Stimulated activated CD8-positive, alpha-beta memory T cell treated with anti-CD3 and anti-CD28 coated beads, Interleukin-4, amount 100 ng/mL, for 48 hours (primary cell): ENCODE results near the gene TET2.

Experiments
- DNase-seq: peaks from one replicate; pipeline ENCODE4 v3.0.0-alpha.2; 2020

Gene TET2

GRCh38 chr4:105186701-105187161, 40.1 kb downstream of the TET2 start:
- no peak for DNase-seq

- DNase-seq: no peak
Observed at GRCh38 chr4:105189855-105190650, 43.4 kb downstream of the TET2 start.

GRCh38 chr4:105191621-105192210, 45.0 kb downstream of the TET2 start:
- no peak for DNase-seq

GRCh38 chr4:105192474-105192873, 45.8 kb downstream of the TET2 start:
- DNase-seq: no peak

- no peak for DNase-seq
Observed at GRCh38 chr4:105192910-105193309, 46.2 kb downstream of the TET2 start.

GRCh38 chr4:105193536-105193935, 46.9 kb downstream of the TET2 start:
- no peak for DNase-seq

GRCh38 chr4:105194328-105195231, 47.9 kb downstream of the TET2 start:
- DNase-seq: no peak

- DNase-seq: no peak
Observed at GRCh38 chr4:105196523-105197145, 50.0 kb downstream of the TET2 start.

- no peak for DNase-seq
Observed at GRCh38 chr4:105197777-105198176, 51.1 kb downstream of the TET2 start.

- DNase-seq: no peak
Observed at GRCh38 chr4:105198541-105198940, 51.9 kb downstream of the TET2 start.

- DNase-seq: no peak
Observed at GRCh38 chr4:105206214-105206613, 59.5 kb downstream of the TET2 start.

- DNase-seq: no peak
Observed at GRCh38 chr4:105207386-105207785, 60.7 kb downstream of the TET2 start.

- DNase-seq: no peak
Observed at GRCh38 chr4:105208561-105208960, 61.9 kb downstream of the TET2 start.

GRCh38 chr4:105210916-105211315, 64.2 kb downstream of the TET2 start:
- DNase-seq: no peak

- DNase-seq: no peak
Observed at GRCh38 chr4:105215609-105216313, 69.1 kb downstream of the TET2 start.

- no peak for DNase-seq
Observed at GRCh38 chr4:105225500-105225899, 78.8 kb downstream of the TET2 start.

- no peak for DNase-seq
Observed at GRCh38 chr4:105227054-105227453, 80.4 kb downstream of the TET2 start.

GRCh38 chr4:105230287-105230686, 83.6 kb downstream of the TET2 start:
- no peak for DNase-seq

GRCh38 chr4:105232374-105232773, 85.7 kb downstream of the TET2 start:
- DNase-seq: no peak

- no peak for DNase-seq
Observed at GRCh38 chr4:105234582-105234981, 87.9 kb downstream of the TET2 start.

GRCh38 chr4:105236202-105236915, 89.7 kb downstream of the TET2 start:
- no peak for DNase-seq

GRCh38 chr4:105236916-105237311, 90.2 kb downstream of the TET2 start:
- no peak for DNase-seq
